Panc1 (cell line): ENCODE results near the gene KRTAP12-2. TPM values are rescaled to one million over a fixed set of nuclear protein-coding genes. Genes with fewer than 3 reads are reported as not detected.

ENCODE experiments used
- ATAC-seq: fragments of 200-7000 bp; cut with Tn5 transposase; 2 replicates; pipeline ENCODE4 v1.9.1; 2020; ENCODE audit warnings: mild to moderate bottlenecking, moderate library complexity
- BruUV-seq: library from RNA; stranded (reverse); fragments of 400-500 nt; replicated peaks from 2 replicates; lab custom pipeline; 2021; lab: Mats Ljungman, UMichigan
- CTCF ChIA-PET: fragments of 300-600 bp; sonication (Branson Sonifier 250); formaldehyde crosslinking; loops from one replicate; lab custom pipeline; 2022; ENCODE audit warnings: antibody characterized with exemption; lab: Charles Lee
- POLR2A ChIA-PET: fragments of 300-600 bp; sonication (Branson Sonifier 250); formaldehyde crosslinking; loops from one replicate; lab custom pipeline; 2022; ENCODE audit warnings: antibody characterized with exemption; lab: Charles Lee
- DNase-seq: peaks from one replicate; pipeline ENCODE4 v3.0.0-alpha.2; 2010; ENCODE audit warnings: low read depth, low spot score
- H3K27ac ChIP-seq: 2 replicates; pipeline ENCODE4 v1.5.1; 2011; ENCODE audit warnings: mild to moderate bottlenecking, low read length, inconsistent platforms
- H3K27me3 ChIP-seq: fragments of 200-500 bp; sonication (Bioruptor generic); 2 replicates; pipeline ENCODE4 v1.6.0; 2014; ENCODE audit warnings: low read length, inconsistent platforms; ENCODE audit not compliant: control insufficient read depth, insufficient read depth
- H3K36me3 ChIP-seq: fragments of 200-500 bp; sonication (Bioruptor generic); 2 replicates; pipeline ENCODE4 v1.5.1; 2014; ENCODE audit warnings: inconsistent platforms, mild to moderate bottlenecking, low read length, moderate library complexity; ENCODE audit not compliant: control insufficient read depth, insufficient read depth
- H3K4me1 ChIP-seq: 2 replicates; pipeline ENCODE4 v1.5.1; 2011; ENCODE audit warnings: inconsistent platforms, mild to moderate bottlenecking, low read length, moderate library complexity; ENCODE audit not compliant: control insufficient read depth, insufficient read depth
- H3K4me3 ChIP-seq, 2 experiments: 2 replicates each; pipeline ENCODE4 v1.5.1; 2011 to 2012; ENCODE audit warnings: low read depth in 2 of 2, low read length in 2 of 2, mild to moderate bottlenecking in 2 of 2, inconsistent platforms in 1 of 2, moderate library complexity in 1 of 2
- H3K9me3 ChIP-seq: fragments of 200-500 bp; sonication (Bioruptor generic); 2 replicates; pipeline ENCODE4 v1.5.1; 2014; ENCODE audit warnings: low read depth, mild to moderate bottlenecking, inconsistent platforms, low read length, moderate library complexity; ENCODE audit not compliant: control insufficient read depth, insufficient read depth
- CTCF ChIP-seq: fragments of 450-650 bp; IDR thresholded peaks from 2 replicates; pipeline ENCODE4 v1.5.1; 2017; ENCODE audit warnings: mild to moderate bottlenecking
- POLR2AphosphoS5 ChIP-seq: IDR thresholded peaks from 2 replicates; pipeline ENCODE4 v1.6.1; 2012; ENCODE audit warnings: mild to moderate bottlenecking, low read depth, low read length, moderate library complexity
- REST ChIP-seq, 2 experiments: IDR thresholded peaks; 2 replicates each; pipeline ENCODE4 v1.6.1; 2011 to 2012; ENCODE audit warnings: low read depth in 2 of 2, control low read depth in 1 of 2, low read length in 1 of 2, mild to moderate bottlenecking in 1 of 2, moderate library complexity in 1 of 2; ENCODE audit not compliant: insufficient read depth in 1 of 2
- SIN3A ChIP-seq: IDR thresholded peaks from 2 replicates; pipeline ENCODE4 v1.6.1; 2012; ENCODE audit warnings: low read depth, mild to moderate bottlenecking, low read length, moderate library complexity, borderline replicate concordance; ENCODE audit not compliant: insufficient read depth
- TCF7L2 ChIP-seq: IDR thresholded peaks from 2 replicates; pipeline ENCODE4 v1.6.1; 2011; ENCODE audit warnings: mild to moderate bottlenecking, low read depth, low read length, inconsistent platforms
- in situ Hi-C: cut with HindIII; loops from 2 replicates; pipeline ENCODE4 v1.10.0; 2016; ENCODE audit warnings: low sequenced_read_pairs, low pct_unique_long_range_greater_than_20kb
- intact Hi-C: fragments of 100-400 bp; cut with micrococcal nuclease; formaldehyde crosslinking; loops from one replicate; pipeline ENCODE4 v1.10.0; 2022; ENCODE audit not compliant: unreplicated experiment
- total RNA-seq: library from RNA; stranded (reverse); gene quantifications from one replicate; pipeline ENCODE4 v1.2.1, GENCODE V29; 2021; ENCODE audit not compliant: unreplicated experiment

The KRTAP12-2 gene
- total RNA-seq, 1 experiment from 2014 or later = not detected

GRCh38 chr21:44626673-44627143, 40.0 kb downstream of the KRTAP12-2 start, which contains the start of gene KRTAP10-9:
Gene KRTAP10-9, plus strand, starts transcription at chr21:44627093. Its CDS starts 79 bp downstream, at chr21:44627172.
- Histone ChIP-seq H3K27ac (no peak within 1 kb of the TSS), H3K4me1 (no peaks in the 10 kb centered on the region), H3K27me3 (no peaks in the 10 kb centered on the region), H3K36me3 (no peaks in the 10 kb centered on the region), H3K9me3 (peaks cover 7% of the 10 kb centered on the region; the same call in 1 of the 2 replicates), H3K4me3 (no peak within 1 kb of the TSS)
- no TSS peak for BruUV-seq
- ChIA-PET POLR2A (no interaction called here), CTCF (interaction anchor here (0.6 kb wide), 1 partner anchor 97 kb away, joined by 10 read pairs; no protein-coding TSS in a partner anchor)
- ATAC-seq (no peak), DNase-seq (no peak)
- in situ Hi-C loops (no loop called here), intact Hi-C loops (no loop called here)
- no peak for TF ChIP-seq REST (IDR thresholded peaks at IDR 0.05; ENCODE audit: insufficient read depth in 1 of 2, low read depth in 2 of 2, low read length in 1 of 2)
- no peak for TF ChIP-seq SIN3A
- TF ChIP-seq POLR2AphosphoS5 = no peak
- TF ChIP-seq TCF7L2 = no peak
- TF ChIP-seq CTCF = no peak

GRCh38 chr21:44626262-44626661, 40.5 kb downstream of the KRTAP12-2 start:
- TF ChIP-seq CTCF (no peak), POLR2AphosphoS5 (no peak), TCF7L2 (no peak), REST (IDR thresholded peaks at IDR 0.05; ENCODE audit: insufficient read depth in 1 of 2, low read depth in 2 of 2, low read length in 1 of 2) (no peak), SIN3A (no peak)
- Histone ChIP-seq H3K36me3 (no peaks in the 10 kb centered on the region), H3K27ac (no peak overlapping the region), H3K27me3 (no peaks in the 10 kb centered on the region), H3K4me1 (no peaks in the 10 kb centered on the region), H3K9me3 (peaks cover 7% of the 10 kb centered on the region; the same call in 1 of the 2 replicates), H3K4me3 (no peak overlapping the region)
- ATAC-seq (no peak), DNase-seq (no peak)
- BruUV-seq = no TSS peak
- POLR2A ChIA-PET = no interaction called here
- CTCF ChIA-PET = no interaction called here
- intact Hi-C loops (no loop called here), in situ Hi-C loops (no loop called here)
